ENCODE measurements around the gene NOSIP. TPM values are rescaled to one million over a fixed set of nuclear protein-coding genes. Genes with fewer than 3 reads are reported as not detected.

Gene NOSIP
- total RNA-seq, 1 donor from 2014 or later, result 83.8 TPM

GRCh38 chr19:49555600-49556411 is 24.6 kb downstream of the NOSIP start:
- Histone ChIP-seq H3K36me3 (ENCODE audit: insufficient read depth, low read length) (peaks cover 14% of the 10 kb centered on the region), H3K27ac (ENCODE audit: low read depth, low read length) (no peak overlapping the region)
- no peak for FAIRE-seq

GRCh38 chr19:49554701-49555181 is 25.6 kb downstream of the NOSIP start:
- no peak overlapping the region for H3K4me3 Mint-ChIP-seq (ENCODE audit: unreplicated experiment)
- Histone ChIP-seq H3K4me3 (ENCODE audit: insufficient read depth, low read depth, low read length) (no peak overlapping the region), H3K9ac (ENCODE audit: low read length) (no peak overlapping the region), H4K20me1 (ENCODE audit: insufficient read depth, low read length) (peaks cover 12% of the 10 kb centered on the region), H3K79me2 (ENCODE audit: insufficient read depth, low read length) (no peaks in the 10 kb centered on the region), H3K9me3 (ENCODE audit: insufficient read depth, low read depth, low read length) (no peaks in the 10 kb centered on the region), H3K4me1 (ENCODE audit: insufficient read depth, low read length) (peaks cover 12% of the 10 kb centered on the region), H3K27ac (ENCODE audit: low read depth, low read length) (no peak overlapping the region), H3K36me3 (ENCODE audit: insufficient read depth, low read length) (peaks cover 14% of the 10 kb centered on the region), H3K27me3 (ENCODE audit: insufficient read depth, low read length) (no peaks in the 10 kb centered on the region), H3K4me2 (ENCODE audit: low read length) (no peak overlapping the region), H2AFZ (ENCODE audit: low read depth, low read length) (no peak overlapping the region)
- DNase-seq (ENCODE audit: low read depth) (no peak), FAIRE-seq (no peak)
- H3K9me3 Mint-ChIP-seq (ENCODE audit: unreplicated experiment), result no peaks in the 10 kb centered on the region
- H3K27ac Mint-ChIP-seq (ENCODE audit: unreplicated experiment), result peak overlapping the region; percentile 69
- peaks cover 5% of the 10 kb centered on the region for H3K4me1 Mint-ChIP-seq (ENCODE audit: low read depth, unreplicated experiment)
- peaks cover 22% of the 10 kb centered on the region for H3K36me3 Mint-ChIP-seq (ENCODE audit: low read depth, unreplicated experiment)
- no peaks in the 10 kb centered on the region for H3K27me3 Mint-ChIP-seq (ENCODE audit: low read depth, unreplicated experiment)
- TF ChIP-seq EZH2 (IDR thresholded peaks at IDR 0.05; ENCODE audit: insufficient read depth, low read length) (no peak), CTCF (IDR thresholded peaks at IDR 0.05; ENCODE audit: insufficient read depth, low read depth, low read length) (no peak)

More at GRCh38 chr19:49555600-49556411, 24.6 kb downstream of the NOSIP start:
- Histone ChIP-seq H3K27me3 (ENCODE audit: insufficient read depth, low read length) (no peaks in the 10 kb centered on the region), H3K9ac (ENCODE audit: low read length) (no peak overlapping the region), H3K4me3 (ENCODE audit: insufficient read depth, low read depth, low read length) (no peak overlapping the region), H3K4me2 (ENCODE audit: low read length) (no peak overlapping the region), H4K20me1 (ENCODE audit: insufficient read depth, low read length) (peaks cover 22% of the 10 kb centered on the region), H3K79me2 (ENCODE audit: insufficient read depth, low read length) (peaks cover 7% of the 10 kb centered on the region), H3K4me1 (ENCODE audit: insufficient read depth, low read length) (peaks cover 12% of the 10 kb centered on the region), H2AFZ (ENCODE audit: low read depth, low read length) (no peak overlapping the region), H3K9me3 (ENCODE audit: insufficient read depth, low read depth, low read length) (no peaks in the 10 kb centered on the region)
- TF ChIP-seq EZH2 (IDR thresholded peaks at IDR 0.05; ENCODE audit: insufficient read depth, low read length), result no peak
- no peak for TF ChIP-seq CTCF (IDR thresholded peaks at IDR 0.05; ENCODE audit: insufficient read depth, low read depth, low read length)
- Mint-ChIP-seq H3K4me1 (ENCODE audit: low read depth, unreplicated experiment) (peaks cover 5% of the 10 kb centered on the region), H3K4me3 (ENCODE audit: unreplicated experiment) (no peak overlapping the region), H3K27ac (ENCODE audit: unreplicated experiment) (no peak overlapping the region), H3K36me3 (ENCODE audit: low read depth, unreplicated experiment) (peaks cover 25% of the 10 kb centered on the region), H3K27me3 (ENCODE audit: low read depth, unreplicated experiment) (no peaks in the 10 kb centered on the region), H3K9me3 (ENCODE audit: unreplicated experiment) (no peaks in the 10 kb centered on the region)
- DNase-seq (ENCODE audit: low read depth), result no peak

Data from astrocyte (in vitro differentiated cells and primary cell).